Large intestine (tissue), 12 donors: ENCODE data around the gene GUCA2B. TPM values are rescaled to one million over a fixed set of nuclear protein-coding genes. Genes with fewer than 3 reads are reported as not detected.

Experiments used
- DNase-seq, 2 donors: peaks; one replicate each; pipeline versions ENCODE4 v3.0.0 to v3.0.0-alpha.2; 2013
- H3K27ac ChIP-seq: one replicate; pipeline ENCODE4 v1.5.1; 2013; ENCODE audit warnings: low read length
- H3K27me3 ChIP-seq: 2 replicates; pipeline ENCODE4 v1.6.1; 2013; ENCODE audit warnings: low read length; ENCODE audit not compliant: control insufficient read depth, insufficient read depth
- H3K36me3 ChIP-seq: 2 replicates; pipeline ENCODE4 v1.6.1; 2013; ENCODE audit warnings: low read length; ENCODE audit not compliant: control insufficient read depth, insufficient read depth
- H3K4me1 ChIP-seq: one replicate; pipeline ENCODE4 v1.6.1; 2013; ENCODE audit warnings: low read length; ENCODE audit not compliant: control insufficient read depth, insufficient read depth
- H3K4me3 ChIP-seq: one replicate; pipeline ENCODE4 v1.5.1; 2013; ENCODE audit warnings: low read length
- H3K9me3 ChIP-seq: one replicate; pipeline ENCODE4 v1.6.1; 2013; ENCODE audit warnings: mild to moderate bottlenecking, low read depth, low read length, moderate library complexity; ENCODE audit not compliant: control insufficient read depth
- WGBS: methylation state at CpG from one replicate; pipeline ENCODE4 v1.1.5; 2013; ENCODE audit warnings: low lambda C conversion rate; ENCODE audit not compliant: insufficient coverage; 5-methylcytosine and 5-hydroxymethylcytosine counted together
- long read RNA-seq, 11 donors: transcript quantifications; one replicate each; lab custom pipeline, GENCODE V29; 2026
- polyA plus RNA-seq: library from polyadenylated mRNA; unstranded; fragments of 120-200 nt; gene quantifications from one replicate; pipeline ENCODE4 v1.2.1, GENCODE V29; 2013

The GUCA2B gene
- polyA plus RNA-seq: 72.5 TPM
- long read RNA-seq, donor 1, transcript GUCA2B-201 (3 exons, 597 nt): major isoform, 81 of 81 reads
- long read RNA-seq, donor 1, partial matches to known transcripts: 0 of 81 reads
- long read RNA-seq, donor 1, other reads (novel, unspliced or antisense): 0 of 81 reads
- long read RNA-seq, donor 2, transcript GUCA2B-201 (3 exons, 597 nt): major isoform, 155 of 163 reads
- long read RNA-seq, donor 2, partial matches to known transcripts: 8 of 163 reads
- long read RNA-seq, donor 2, other reads (novel, unspliced or antisense): 0 of 163 reads
- long read RNA-seq, donor 3: 0 reads
- long read RNA-seq, donor 4, transcript GUCA2B-201 (3 exons, 597 nt): major isoform, 88 of 88 reads
- long read RNA-seq, donor 4, partial matches to known transcripts: 0 of 88 reads
- long read RNA-seq, donor 4, other reads (novel, unspliced or antisense): 0 of 88 reads
- long read RNA-seq, donor 5, transcript GUCA2B-201 (3 exons, 597 nt): major isoform, 48 of 48 reads
- long read RNA-seq, donor 5, partial matches to known transcripts: 0 of 48 reads
- long read RNA-seq, donor 5, other reads (novel, unspliced or antisense): 0 of 48 reads
- long read RNA-seq, donor 6, transcript GUCA2B-201 (3 exons, 597 nt): major isoform, 57 of 57 reads
- long read RNA-seq, donor 6, partial matches to known transcripts: 0 of 57 reads
- long read RNA-seq, donor 6, other reads (novel, unspliced or antisense): 0 of 57 reads
- long read RNA-seq, donor 7, transcript GUCA2B-201 (3 exons, 597 nt): major isoform, 93 of 93 reads
- long read RNA-seq, donor 7, partial matches to known transcripts: 0 of 93 reads
- long read RNA-seq, donor 7, other reads (novel, unspliced or antisense): 0 of 93 reads
- long read RNA-seq, donor 8, transcript GUCA2B-201 (3 exons, 597 nt): major isoform, 142 of 147 reads
- long read RNA-seq, donor 8, partial matches to known transcripts: 5 of 147 reads
- long read RNA-seq, donor 8, other reads (novel, unspliced or antisense): 0 of 147 reads
- long read RNA-seq, donor 9, transcript GUCA2B-201 (3 exons, 597 nt): major isoform, 138 of 143 reads
- long read RNA-seq, donor 9, partial matches to known transcripts: 5 of 143 reads
- long read RNA-seq, donor 9, other reads (novel, unspliced or antisense): 0 of 143 reads
- long read RNA-seq, donor 10, transcript GUCA2B-201 (3 exons, 597 nt): major isoform, 44 of 44 reads
- long read RNA-seq, donor 10, partial matches to known transcripts: 0 of 44 reads
- long read RNA-seq, donor 10, other reads (novel, unspliced or antisense): 0 of 44 reads
- long read RNA-seq, donor 11, transcript GUCA2B-201 (3 exons, 597 nt): major isoform, 72 of 393 reads
- long read RNA-seq, donor 11, partial matches to known transcripts: 109 of 393 reads
- long read RNA-seq, donor 11, other reads (novel, unspliced or antisense): 212 of 393 reads

GRCh38 chr1:42152907-42153600, at the start of gene GUCA2B:
Gene GUCA2B (plus strand): TSS chr1:42153410. CDS start chr1:42153451, 41 bp downstream.
- Histone ChIP-seq H3K4me3 (no peak within 1 kb of the TSS), H3K27ac (no peak within 1 kb of the TSS), H3K4me1 (peaks cover 25% of the 10 kb centered on the region), H3K9me3 (no peaks in the 10 kb centered on the region), H3K36me3 (no peaks in the 10 kb centered on the region), H3K27me3 (no peaks in the 10 kb centered on the region)
- no peak for DNase-seq
- no CpG with 5 or more reads among the region's 12 CpGs for WGBS

- peaks cover 2% of the 10 kb centered on the region for H3K27me3 ChIP-seq
- WGBS: no CpG with 5 or more reads among the region's 1 CpG
Observed at GRCh38 chr1:42105025-42105424, 48.2 kb upstream of the GUCA2B start.

DNA sequence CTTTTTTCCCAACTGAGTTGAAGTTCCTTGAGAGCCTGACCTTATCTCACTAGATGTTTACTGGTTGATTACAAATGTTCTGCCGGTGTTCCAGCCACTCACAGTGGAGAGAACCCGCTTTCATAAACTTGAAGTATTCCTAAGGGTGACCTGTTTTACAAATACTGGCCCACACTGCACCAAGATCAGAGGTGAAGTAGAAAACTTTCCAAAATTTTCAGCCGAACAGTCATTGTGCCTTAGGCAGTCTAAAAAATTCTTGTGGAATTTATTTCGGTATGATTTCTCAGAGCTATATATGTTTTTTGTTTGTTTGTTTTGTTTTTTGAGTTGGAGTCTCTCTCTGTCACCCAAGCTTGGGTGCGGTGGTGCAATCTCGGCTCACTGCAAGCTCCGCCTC, 44.9 kb upstream of the GUCA2B start:
- no peaks in the 10 kb centered on the region for H3K4me1 ChIP-seq
- WGBS: 100% methylated on average over 1 of the region's 7 CpGs

More at GRCh38 chr1:42105025-42105424, 48.2 kb upstream of the GUCA2B start:
- H3K4me1 ChIP-seq: no peaks in the 10 kb centered on the region
- no peak for DNase-seq
- H3K4me3 ChIP-seq: no peak overlapping the region
- H3K27ac ChIP-seq: no peak overlapping the region
- no peaks in the 10 kb centered on the region for H3K9me3 ChIP-seq
- H3K36me3 ChIP-seq: no peaks in the 10 kb centered on the region

GRCh38 chr1:42109600-42109999, 43.6 kb upstream of the GUCA2B start:
- no peaks in the 10 kb centered on the region for H3K4me1 ChIP-seq
- no peak overlapping the region for H3K27ac ChIP-seq
- no peaks in the 10 kb centered on the region for H3K36me3 ChIP-seq
- H3K9me3 ChIP-seq: no peaks in the 10 kb centered on the region
- H3K4me3 ChIP-seq: no peak overlapping the region
- WGBS: no CpG with 5 or more reads among the region's 3 CpGs
- H3K27me3 ChIP-seq: no peaks in the 10 kb centered on the region
- no peak for DNase-seq

More for the DNA sequence above, 44.9 kb upstream of the GUCA2B start:
- peaks cover 2% of the 10 kb centered on the region for H3K27me3 ChIP-seq
- H3K27ac ChIP-seq: no peak overlapping the region
- H3K4me3 ChIP-seq: no peak overlapping the region
- no peak for DNase-seq
- H3K9me3 ChIP-seq: no peaks in the 10 kb centered on the region
- no peaks in the 10 kb centered on the region for H3K36me3 ChIP-seq

DNA sequence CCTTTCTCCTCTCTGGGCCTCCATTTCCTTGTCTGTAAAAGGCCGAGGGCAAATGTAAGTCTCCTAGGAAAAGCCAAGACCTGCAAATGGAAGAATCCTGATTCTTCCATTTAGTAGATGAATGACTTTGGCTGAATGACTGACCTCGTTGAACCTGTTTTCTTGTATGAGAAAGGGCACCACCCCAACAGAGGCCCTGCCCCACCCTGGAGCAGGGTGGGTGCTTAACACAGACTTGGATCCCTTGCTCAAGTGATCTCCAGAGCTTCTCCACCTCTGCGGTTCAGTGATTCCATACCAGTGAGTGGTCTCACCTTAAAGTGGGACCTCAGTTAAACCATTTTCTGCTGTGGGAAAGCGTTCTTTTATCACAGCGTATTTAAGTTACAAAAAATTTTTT, 39.0 kb upstream of the GUCA2B start:
- no peak for DNase-seq
- WGBS: 94% methylated on average over 2 of the region's 5 CpGs
- Histone ChIP-seq H3K4me3 (no peak overlapping the region), H3K27me3 (peaks cover 8% of the 10 kb centered on the region), H3K4me1 (no peaks in the 10 kb centered on the region), H3K36me3 (no peaks in the 10 kb centered on the region), H3K9me3 (no peaks in the 10 kb centered on the region), H3K27ac (no peak overlapping the region)

- WGBS: 93% methylated on average over 3 of the region's 5 CpGs
- DNase-seq: no peak
Observed at GRCh38 chr1:42117214-42117613, 36.0 kb upstream of the GUCA2B start.

DNA sequence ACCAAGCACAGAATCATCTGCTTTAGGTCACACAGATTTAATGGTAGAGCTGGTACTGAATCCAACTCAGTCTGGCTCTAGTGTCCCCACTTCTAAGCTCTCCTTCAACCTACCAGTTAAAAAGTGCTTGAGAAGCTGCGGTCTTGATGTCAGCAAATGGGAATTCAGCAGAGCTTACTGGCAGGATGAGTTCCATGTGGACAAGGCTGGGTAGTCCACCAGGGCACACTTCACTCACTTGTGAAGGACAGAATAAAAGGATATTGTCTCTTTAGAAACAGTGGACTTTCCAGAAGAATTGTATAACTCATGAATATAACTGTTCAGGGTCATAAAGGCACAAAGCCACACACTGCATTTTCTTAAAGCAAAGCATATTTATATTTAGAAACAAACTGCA, 35.1 kb upstream of the GUCA2B start:
- no peak overlapping the region for H3K4me3 ChIP-seq
- WGBS: no CpG with 5 or more reads among the region's 1 CpG
- no peak overlapping the region for H3K27ac ChIP-seq
- peaks cover 8% of the 10 kb centered on the region for H3K27me3 ChIP-seq
- DNase-seq: no peak
- H3K36me3 ChIP-seq: no peaks in the 10 kb centered on the region
- no peaks in the 10 kb centered on the region for H3K4me1 ChIP-seq
- H3K9me3 ChIP-seq: no peaks in the 10 kb centered on the region

More at GRCh38 chr1:42117214-42117613, 36.0 kb upstream of the GUCA2B start:
- H3K4me3 ChIP-seq: no peak overlapping the region
- H3K4me1 ChIP-seq: no peaks in the 10 kb centered on the region
- no peaks in the 10 kb centered on the region for H3K9me3 ChIP-seq
- peaks cover 8% of the 10 kb centered on the region for H3K27me3 ChIP-seq
- no peaks in the 10 kb centered on the region for H3K36me3 ChIP-seq
- H3K27ac ChIP-seq: no peak overlapping the region

DNA sequence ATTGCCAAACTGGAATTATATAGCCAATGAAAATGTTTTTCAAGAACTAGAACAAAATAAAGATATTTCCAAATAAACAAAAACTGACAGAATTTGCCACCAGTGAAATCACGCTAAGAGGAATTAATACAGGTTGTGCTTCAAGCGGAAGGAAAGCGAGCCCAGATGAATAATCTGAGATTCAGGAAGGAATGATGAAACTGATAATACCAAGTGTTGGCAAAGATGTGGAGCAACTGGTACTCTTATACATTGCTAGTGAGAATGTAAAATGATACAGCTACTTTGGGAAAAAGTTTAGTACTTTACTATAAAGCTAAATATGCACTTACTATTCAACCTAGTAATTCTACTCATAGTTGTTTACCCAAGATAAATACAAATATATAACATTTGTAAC, 30.8 kb upstream of the GUCA2B start:
- H3K4me3 ChIP-seq: no peak overlapping the region
- H3K36me3 ChIP-seq: no peaks in the 10 kb centered on the region
- H3K27ac ChIP-seq: no peak overlapping the region
- DNase-seq: no peak
- H3K9me3 ChIP-seq: no peaks in the 10 kb centered on the region
- WGBS: no CpG with 5 or more reads among the region's 3 CpGs
- H3K27me3 ChIP-seq: peaks cover 6% of the 10 kb centered on the region
- no peaks in the 10 kb centered on the region for H3K4me1 ChIP-seq

DNA sequence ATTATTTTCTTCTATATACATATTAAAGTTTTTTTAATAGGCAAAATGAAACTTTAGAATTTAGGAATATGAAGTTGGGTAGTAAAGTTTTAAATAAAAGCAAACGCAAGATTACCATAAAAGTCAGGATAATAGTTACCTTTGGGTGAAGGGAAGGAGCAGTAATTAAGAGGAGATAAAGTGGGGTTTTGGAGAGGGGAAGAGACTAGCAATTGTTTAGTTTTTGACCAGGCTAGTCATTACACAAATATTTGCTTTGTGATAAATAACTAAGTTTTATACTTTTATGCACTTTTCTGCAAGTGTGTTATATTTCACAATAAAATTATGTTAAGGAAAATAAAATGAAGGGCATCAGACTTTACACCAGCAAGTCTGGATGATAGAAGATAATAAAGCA, 27.7 kb upstream of the GUCA2B start:
- H3K4me3 ChIP-seq: no peak overlapping the region
- 53% methylated on average over 1 of the region's 1 CpG for WGBS
- no peak for DNase-seq
- no peaks in the 10 kb centered on the region for H3K36me3 ChIP-seq
- no peak overlapping the region for H3K27ac ChIP-seq
- H3K4me1 ChIP-seq: no peaks in the 10 kb centered on the region
- H3K9me3 ChIP-seq: no peaks in the 10 kb centered on the region
- no peaks in the 10 kb centered on the region for H3K27me3 ChIP-seq
